ENCODE data around the gene TMEM89.

The TMEM89 gene

DNA sequence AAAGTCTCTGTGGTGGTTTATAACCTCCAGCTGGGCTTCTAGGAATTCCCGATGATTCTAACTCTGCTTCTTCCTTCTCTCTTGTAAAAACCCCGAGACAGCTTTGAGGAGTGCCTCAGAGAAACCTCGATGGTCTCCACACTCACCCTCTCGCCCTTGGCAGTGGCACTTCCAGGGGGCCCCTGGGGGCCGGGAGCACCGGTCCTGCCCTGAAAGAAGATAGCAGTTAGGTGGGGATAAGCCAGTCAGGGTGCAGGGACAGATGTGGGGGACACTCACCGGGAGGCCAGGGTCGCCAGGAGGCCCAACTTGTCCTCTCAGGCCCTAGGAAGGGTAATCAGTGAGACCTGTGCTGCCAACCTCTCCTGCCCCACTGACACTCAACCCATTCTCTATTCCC, 36.2 kb downstream of the TMEM89 start:
- Histone ChIP-seq H3K27me3 (ENCODE audit: low read length) (no peaks in the 10 kb centered on the region), H3K4me2 (ENCODE audit: low read depth, low read length, poor library complexity, severe bottlenecking) (no peak overlapping the region), H4K20me1 (ENCODE audit: low read depth, low read length) (no peaks in the 10 kb centered on the region), H3K4me3 (ENCODE audit: insufficient read depth, low read length, poor library complexity, severe bottlenecking) (no peak overlapping the region), H3K27ac (ENCODE audit: low read depth, low read length) (no peak overlapping the region), H3K9me2 (replicated peaks; ENCODE audit: insufficient read depth, low read length) (no peaks in the 10 kb centered on the region), H3K36me3 (ENCODE audit: low read length) (no peaks in the 10 kb centered on the region), H3F3A (ENCODE audit: insufficient read depth) (no peaks in the 10 kb centered on the region), H3K79me2 (ENCODE audit: insufficient read depth, low read length) (no peaks in the 10 kb centered on the region), H3K9ac (ENCODE audit: low read length) (no peak overlapping the region), H3K9me3 (ENCODE audit: insufficient read depth, low read length) (no peaks in the 10 kb centered on the region), H2AFZ (ENCODE audit: low read depth, low read length, severe bottlenecking) (no peak overlapping the region)
- TF ChIP-seq EZH2phosphoT487 (conservative IDR thresholded peaks at IDR 0.05; ENCODE audit: low read length), result no peak
- TF ChIP-seq, protein P1, sequence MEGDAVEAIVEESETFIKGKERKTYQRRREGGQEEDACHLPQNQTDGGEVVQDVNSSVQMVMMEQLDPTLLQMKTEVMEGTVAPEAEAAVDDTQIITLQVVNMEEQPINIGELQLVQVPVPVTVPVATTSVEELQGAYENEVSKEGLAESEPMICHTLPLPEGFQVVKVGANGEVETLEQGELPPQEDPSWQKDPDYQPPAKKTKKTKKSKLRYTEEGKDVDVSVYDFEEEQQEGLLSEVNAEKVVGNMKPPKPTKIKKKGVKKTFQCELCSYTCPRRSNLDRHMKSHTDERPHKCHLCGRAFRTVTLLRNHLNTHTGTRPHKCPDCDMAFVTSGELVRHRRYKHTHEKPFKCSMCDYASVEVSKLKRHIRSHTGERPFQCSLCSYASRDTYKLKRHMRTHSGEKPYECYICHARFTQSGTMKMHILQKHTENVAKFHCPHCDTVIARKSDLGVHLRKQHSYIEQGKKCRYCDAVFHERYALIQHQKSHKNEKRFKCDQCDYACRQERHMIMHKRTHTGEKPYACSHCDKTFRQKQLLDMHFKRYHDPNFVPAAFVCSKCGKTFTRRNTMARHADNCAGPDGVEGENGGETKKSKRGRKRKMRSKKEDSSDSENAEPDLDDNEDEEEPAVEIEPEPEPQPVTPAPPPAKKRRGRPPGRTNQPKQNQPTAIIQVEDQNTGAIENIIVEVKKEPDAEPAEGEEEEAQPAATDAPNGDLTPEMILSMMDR (IDR thresholded peaks at IDR 0.05; ENCODE audit: insufficient read depth, low read length, poor library complexity, severe bottlenecking), result no peak

DNA sequence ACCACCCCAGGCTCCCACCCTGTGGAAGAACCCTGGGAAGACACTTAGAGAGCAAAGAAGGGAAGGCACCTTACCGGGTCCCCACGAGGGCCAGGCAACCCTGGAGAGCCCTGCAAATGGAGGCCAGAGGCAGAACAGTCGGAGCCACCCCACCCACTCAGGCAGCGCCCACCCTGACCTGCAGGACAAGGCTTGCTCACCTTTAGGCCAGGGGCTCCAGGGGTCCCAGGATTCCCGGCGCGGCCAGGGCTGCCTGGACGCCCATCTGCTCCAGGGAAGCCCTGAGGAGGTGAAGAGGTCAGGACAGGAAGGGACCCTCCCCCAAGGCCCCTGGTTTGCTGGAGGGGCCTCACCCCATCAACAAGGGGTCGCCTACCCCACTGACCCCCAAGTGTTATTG, 36.7 kb downstream of the TMEM89 start:
- Histone ChIP-seq H3F3A (ENCODE audit: insufficient read depth) (no peaks in the 10 kb centered on the region), H3K4me2 (ENCODE audit: low read depth, low read length, poor library complexity, severe bottlenecking) (no peak overlapping the region), H3K9me3 (ENCODE audit: insufficient read depth, low read length) (no peaks in the 10 kb centered on the region), H3K9me2 (replicated peaks; ENCODE audit: insufficient read depth, low read length) (no peaks in the 10 kb centered on the region), H3K27me3 (ENCODE audit: low read length) (no peaks in the 10 kb centered on the region), H3K27ac (ENCODE audit: low read depth, low read length) (no peak overlapping the region), H2AFZ (ENCODE audit: low read depth, low read length, severe bottlenecking) (no peak overlapping the region), H3K79me2 (ENCODE audit: insufficient read depth, low read length) (no peaks in the 10 kb centered on the region), H4K20me1 (ENCODE audit: low read depth, low read length) (no peaks in the 10 kb centered on the region), H3K4me3 (ENCODE audit: insufficient read depth, low read length, poor library complexity, severe bottlenecking) (no peak overlapping the region), H3K9ac (ENCODE audit: low read length) (no peak overlapping the region), H3K36me3 (ENCODE audit: low read length) (no peaks in the 10 kb centered on the region)
- TF ChIP-seq, protein P1 (IDR thresholded peaks at IDR 0.05; ENCODE audit: insufficient read depth, low read length, poor library complexity, severe bottlenecking), result no peak
- no peak for TF ChIP-seq EZH2phosphoT487 (conservative IDR thresholded peaks at IDR 0.05; ENCODE audit: low read length)

DNA sequence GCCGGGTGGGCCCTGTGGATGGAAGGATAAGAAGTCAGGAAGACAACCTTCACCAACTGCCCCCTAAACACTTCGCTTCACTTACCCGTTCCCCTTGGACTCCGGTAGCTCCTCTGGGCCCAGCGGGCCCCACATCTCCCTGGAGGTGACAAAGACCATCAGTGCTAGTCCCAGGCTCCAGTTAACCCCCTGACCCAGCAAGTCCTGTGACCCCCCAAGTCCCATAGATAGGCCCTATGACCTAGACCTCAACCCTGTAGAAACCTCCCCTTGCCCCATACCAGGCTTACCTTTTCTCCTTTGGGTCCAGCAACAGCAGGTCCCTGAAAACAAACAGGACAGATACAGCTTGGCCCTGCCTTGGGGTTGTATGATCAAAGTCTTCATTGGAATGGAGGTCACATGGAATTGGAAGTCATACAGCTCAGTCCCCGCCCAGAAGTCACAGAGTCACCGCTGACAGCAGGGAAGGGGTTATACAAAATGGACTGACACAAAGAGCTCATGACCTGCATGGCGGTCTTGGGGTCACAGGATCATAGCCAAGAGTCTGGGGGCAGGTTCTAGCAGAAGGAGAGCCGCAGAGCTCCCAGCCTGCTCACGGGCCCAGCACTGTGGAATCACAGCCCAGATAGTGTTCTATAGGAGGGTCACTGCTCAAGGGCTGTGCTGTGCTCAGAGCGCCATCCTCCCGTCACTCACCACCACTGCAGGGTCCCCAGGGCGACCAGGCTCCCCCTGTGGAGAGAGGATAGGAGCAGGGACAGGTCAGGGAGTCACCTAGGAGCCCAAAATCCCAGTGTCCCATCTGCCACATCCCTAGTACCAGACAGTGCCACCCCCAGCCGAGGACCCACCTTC, 39.7 kb downstream of the TMEM89 start:
- Histone ChIP-seq H4K20me1 (ENCODE audit: low read depth, low read length) (no peaks in the 10 kb centered on the region), H3F3A (ENCODE audit: insufficient read depth) (no peaks in the 10 kb centered on the region), H3K36me3 (ENCODE audit: low read length) (no peaks in the 10 kb centered on the region), H3K9ac (ENCODE audit: low read length) (no peak overlapping the region), H3K9me3 (ENCODE audit: insufficient read depth, low read length) (no peaks in the 10 kb centered on the region), H3K27me3 (ENCODE audit: low read length) (no peaks in the 10 kb centered on the region), H3K27ac (ENCODE audit: low read depth, low read length) (no peak overlapping the region), H2AFZ (ENCODE audit: low read depth, low read length, severe bottlenecking) (no peak overlapping the region), H3K4me3 (ENCODE audit: insufficient read depth, low read length, poor library complexity, severe bottlenecking) (no peak overlapping the region), H3K4me2 (ENCODE audit: low read depth, low read length, poor library complexity, severe bottlenecking) (no peak overlapping the region), H3K79me2 (ENCODE audit: insufficient read depth, low read length) (no peaks in the 10 kb centered on the region), H3K9me2 (replicated peaks; ENCODE audit: insufficient read depth, low read length) (no peaks in the 10 kb centered on the region)
- TF ChIP-seq, protein P1 (IDR thresholded peaks at IDR 0.05; ENCODE audit: insufficient read depth, low read length, poor library complexity, severe bottlenecking), result no peak
- no peak for TF ChIP-seq EZH2phosphoT487 (conservative IDR thresholded peaks at IDR 0.05; ENCODE audit: low read length)
